HG02588 (cell line): ENCODE data around the gene DCAF12.

Experiments used
- ATAC-seq: cut with Tn5 transposase; IDR thresholded peaks from one replicate; pipeline ENCODE4 v1.9.1; 2021; ENCODE audit warnings: mild to moderate bottlenecking, moderate library complexity; ENCODE audit not compliant: unreplicated experiment

Gene DCAF12

DNA sequence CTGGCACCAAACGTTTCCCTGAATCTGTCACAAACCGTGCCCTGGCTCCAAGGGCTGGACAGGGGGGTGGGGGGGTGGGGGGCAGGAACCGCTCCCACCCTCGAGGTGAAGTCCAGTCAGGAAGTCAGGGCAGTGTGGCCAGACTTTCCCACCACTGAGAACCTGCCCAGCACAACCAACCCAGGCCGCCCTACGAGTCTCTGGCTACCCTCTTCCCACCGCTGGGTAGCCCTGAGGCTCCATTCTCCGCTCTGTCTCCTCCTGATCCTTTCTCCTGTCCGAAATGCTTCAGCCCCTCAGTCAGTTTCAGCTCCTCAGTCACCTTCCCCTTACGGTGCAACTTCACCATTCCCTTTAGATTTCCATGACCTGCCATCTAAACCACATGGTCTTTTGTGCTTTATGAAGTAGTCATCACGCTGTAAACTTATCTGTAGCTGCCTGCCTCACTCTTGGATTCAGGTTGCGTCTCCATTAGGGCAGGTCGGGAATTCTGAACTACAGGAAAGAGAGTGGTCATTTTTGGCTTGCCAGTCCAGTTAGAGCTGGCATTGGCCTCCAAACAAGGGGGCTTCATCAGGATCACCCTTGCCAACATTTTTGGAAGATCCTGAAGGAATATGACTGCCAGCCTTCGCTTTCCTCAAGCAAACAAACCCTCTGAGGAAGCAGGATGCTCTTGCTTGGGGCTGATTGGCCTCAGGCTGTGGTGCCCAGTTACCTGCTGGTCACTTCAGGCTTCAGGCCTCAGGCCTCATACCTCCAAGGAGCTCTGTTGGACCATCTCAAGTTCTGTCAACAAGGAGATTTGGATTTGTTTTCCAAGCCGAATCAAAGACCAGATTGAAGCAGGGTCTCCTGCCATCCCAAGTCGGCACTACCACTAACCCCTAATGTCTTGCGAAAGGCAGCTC lies 794 bp upstream of the DCAF12 start:
- no peak for ATAC-seq

DNA sequence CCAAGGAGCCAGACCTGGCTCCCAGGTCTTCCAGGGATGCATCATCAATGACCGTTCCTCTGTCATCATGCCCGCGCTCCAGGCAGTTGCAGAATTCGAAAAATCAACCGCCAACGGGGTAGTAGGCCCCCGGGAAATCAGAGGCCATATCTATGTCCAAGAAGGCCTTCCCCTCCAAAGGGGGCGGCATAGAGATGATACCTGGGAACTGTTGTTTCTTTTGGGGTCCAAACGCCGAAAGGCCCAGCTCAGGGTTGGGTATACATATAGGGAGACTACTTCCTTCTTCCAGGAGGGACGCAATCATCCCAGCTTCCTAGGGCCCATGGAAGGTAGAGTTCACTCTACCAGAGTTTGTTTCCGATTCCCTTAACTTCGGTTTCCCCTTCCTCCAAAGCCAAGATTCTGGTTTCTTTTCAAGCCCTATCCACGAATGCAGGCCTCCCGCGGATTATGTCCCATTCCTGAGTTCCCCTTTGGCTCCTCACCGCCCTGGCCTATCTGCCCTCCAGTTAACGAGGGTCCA lies 754 bp downstream of the DCAF12 start:
- no peak for ATAC-seq

GRCh38 chr9:34124926-34125325 lies 1.6 kb downstream of the DCAF12 start:
- ATAC-seq: no peak

DNA sequence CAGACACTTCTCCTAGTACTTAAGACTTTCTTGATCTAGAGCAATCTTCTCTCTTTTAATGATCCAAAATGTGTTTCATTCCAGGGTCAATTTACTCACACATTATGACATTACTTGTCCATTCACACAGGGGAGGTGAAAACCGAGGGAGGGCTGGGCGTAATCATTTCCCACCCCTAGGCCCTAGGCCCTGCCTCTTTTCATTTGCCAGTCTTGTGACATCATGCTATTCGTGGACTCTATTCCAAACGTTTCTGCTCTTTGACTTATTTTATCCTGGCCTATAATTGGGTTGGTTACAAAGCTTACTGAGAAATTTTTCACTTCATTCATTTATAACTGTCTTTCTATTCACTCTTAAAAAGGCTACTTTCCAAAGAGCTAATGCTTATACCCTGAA lies 2.4 kb downstream of the DCAF12 start:
- ATAC-seq: no peak

DNA sequence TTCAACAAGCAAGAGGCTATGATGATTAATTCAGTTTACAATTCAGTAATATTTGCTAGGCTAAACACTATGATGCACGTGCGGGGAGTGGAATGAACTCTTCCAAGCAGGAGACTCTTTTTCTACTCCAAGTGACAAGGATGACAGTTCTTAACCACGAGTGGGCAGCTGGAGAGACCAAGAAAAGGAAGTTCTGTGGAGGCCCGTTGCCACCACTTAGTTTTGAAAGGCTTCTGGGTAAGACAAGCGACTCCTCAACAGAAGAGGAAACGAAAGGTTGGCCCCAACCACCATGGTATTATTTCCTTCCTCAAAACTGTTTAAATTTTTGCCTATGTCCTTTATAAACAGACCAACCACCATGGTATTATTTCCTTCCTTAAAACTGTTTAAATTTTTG lies 2.8 kb downstream of the DCAF12 start:
- peak; percentile 36 for ATAC-seq

DNA sequence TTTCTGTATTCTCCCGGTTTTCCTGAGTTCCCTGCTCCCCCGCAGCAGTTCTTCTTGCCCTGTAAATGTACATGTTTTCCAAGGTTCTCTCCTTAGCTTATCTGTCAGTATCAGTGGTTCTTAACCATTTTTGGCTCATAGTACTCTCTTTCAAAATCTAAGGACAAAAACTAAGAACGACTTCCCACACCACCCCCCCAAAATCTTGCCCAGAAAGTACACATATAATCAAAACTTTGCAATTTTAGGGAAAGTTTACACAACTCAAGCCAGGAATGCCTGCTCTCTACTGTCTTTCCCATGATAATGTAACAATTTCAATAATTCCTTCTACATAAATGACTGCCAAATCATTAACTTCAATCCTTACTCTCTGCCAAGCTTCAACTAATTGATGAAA lies 4.5 kb downstream of the DCAF12 start:
- ATAC-seq: no peak

DNA sequence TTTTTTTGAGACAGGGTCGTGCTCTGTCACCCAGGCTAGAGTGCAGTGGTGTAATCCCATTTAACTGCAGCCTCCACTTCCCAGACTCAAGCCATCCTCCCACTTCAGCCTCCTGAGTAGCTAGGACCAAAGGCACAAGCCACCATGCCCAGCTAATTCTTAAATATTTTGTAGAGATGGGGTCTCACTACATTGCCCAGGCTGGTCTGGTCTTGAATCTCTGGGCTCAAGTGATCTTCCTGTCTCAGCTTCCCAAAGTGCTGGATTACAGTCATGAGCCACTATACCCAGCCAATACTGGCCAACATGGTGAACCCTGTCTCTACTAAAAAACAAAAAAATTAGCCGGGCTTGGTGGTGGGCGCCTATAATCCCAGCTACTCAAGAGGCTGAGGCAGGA lies 6.8 kb downstream of the DCAF12 start:
- no peak for ATAC-seq

- no peak for ATAC-seq
Observed at GRCh38 chr9:34114436-34114835, 12.1 kb downstream of the DCAF12 start.

DNA sequence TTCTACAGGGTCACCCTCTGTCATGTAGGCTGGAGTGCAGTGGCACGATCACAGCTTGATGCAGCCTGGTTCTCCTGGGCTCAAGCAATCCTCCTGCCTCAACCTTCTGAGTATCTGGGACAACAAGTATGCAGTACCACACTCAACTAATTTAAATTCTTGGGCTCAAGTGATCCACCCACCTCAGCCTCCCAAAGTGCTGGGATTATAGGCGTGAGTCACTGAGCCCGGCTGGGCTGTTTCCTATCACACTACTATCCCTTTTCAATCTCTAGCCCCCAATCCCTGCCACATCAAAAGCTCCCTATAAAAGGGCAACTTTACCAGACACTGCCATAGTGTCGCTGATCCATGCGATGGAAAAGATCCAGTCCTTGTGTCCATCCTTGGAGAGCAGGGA lies 20.4 kb downstream of the DCAF12 start:
- ATAC-seq: no peak

DNA sequence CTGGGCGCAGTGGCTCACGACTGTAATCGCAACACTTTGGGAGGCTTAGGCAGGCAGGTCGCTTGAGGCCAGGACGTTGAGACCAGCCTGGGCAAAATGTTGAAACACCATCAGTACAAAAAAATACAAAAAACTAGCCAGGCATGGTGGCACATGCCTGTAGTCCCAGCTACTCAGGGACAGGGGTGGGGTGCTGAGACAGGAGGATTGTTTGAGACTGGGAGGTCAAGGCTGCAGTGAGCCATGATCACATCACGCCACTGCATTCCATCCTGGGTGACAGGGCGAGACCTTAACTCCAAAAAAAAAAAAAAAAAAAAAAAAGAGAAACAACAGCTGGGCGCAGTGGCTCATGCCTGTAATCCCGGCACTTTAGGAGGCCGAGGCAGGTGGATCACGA lies 23.7 kb downstream of the DCAF12 start:
- no peak for ATAC-seq

DNA sequence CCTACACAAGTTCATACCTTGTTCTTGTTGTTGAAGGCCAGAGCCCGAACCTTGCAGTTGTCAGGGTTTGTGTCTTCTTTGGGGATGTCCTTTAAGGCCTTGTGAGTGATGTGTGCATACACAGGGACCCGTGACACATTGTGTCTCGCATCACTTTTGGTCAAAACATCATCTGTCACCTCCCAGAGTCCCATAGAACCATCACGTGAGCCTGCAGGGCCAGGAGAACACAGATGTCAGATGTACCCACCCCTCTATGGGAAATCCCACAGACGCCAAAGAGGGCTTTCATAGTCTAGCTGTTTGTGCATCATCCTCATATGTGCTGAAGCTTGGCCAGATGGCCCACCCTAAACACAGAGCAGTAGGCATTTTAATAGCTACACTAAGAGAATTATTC lies 28.2 kb downstream of the DCAF12 start:
- peak; percentile 50 for ATAC-seq

GRCh38 chr9:34097865-34098264 lies 28.6 kb downstream of the DCAF12 start:
- ATAC-seq: peak; percentile 78

DNA sequence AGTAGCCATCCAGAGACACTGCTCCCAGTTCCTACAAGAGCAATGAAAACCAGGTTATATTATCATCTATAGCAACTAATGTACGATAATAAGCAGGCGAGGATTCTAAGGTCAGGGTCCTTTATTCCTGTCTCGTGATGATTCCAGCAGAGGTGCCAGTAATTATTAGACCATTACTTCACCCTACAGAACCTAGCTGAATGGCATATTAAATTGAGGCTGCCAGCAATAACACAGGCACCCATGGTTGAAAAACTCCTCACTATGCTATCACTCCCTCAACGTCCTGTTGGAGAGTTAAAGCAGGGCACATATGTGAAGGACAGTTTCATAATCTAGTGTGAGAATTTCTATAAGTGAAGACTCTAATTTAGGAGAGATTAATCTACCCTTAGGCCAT lies 29.7 kb downstream of the DCAF12 start:
- ATAC-seq: no peak

DNA sequence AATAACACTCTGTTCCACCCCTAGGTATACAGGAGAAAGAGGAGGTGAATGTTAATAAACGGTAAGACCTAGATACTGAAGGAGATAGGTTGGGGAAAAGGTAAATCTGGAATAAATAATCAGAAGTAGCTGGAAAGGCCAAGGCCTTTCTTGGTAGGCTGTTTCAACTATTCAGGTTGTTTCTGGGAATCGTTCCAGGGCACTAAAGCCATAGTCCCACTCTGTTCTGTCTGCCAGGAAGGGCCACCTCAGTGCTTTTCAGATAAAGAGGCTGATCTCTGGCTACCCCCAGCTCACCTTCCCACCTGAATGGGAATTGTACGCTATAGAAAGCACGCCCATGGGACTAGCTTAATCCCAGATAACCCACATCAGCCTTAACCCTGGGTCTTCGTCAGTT lies 32.9 kb downstream of the DCAF12 start:
- ATAC-seq: no peak

DNA sequence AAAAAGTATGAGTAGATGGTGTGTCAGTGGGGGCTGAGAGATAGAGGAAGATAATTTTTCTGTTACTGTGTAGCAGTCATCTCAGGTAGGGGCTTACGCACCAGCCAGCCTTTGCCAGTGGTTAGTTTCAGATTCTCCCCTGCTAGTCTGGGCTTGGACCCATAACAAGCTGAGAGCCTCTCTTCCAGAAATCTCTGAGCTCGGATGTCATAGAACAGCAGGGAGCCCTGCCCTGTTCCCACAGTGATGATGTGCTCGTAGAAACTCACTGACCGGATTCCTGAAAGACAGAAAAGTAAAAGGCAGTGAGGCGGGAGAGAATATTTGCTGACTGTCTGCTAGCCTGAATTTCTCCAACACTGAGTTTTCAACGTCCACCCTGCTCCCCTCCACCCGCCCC lies 37.2 kb downstream of the DCAF12 start:
- no peak for ATAC-seq

- no peak for ATAC-seq
Observed at GRCh38 chr9:34087370-34087769, 39.1 kb downstream of the DCAF12 start.

GRCh38 chr9:34086864-34087263 lies 39.6 kb downstream of the DCAF12 start:
- no peak for ATAC-seq

DNA sequence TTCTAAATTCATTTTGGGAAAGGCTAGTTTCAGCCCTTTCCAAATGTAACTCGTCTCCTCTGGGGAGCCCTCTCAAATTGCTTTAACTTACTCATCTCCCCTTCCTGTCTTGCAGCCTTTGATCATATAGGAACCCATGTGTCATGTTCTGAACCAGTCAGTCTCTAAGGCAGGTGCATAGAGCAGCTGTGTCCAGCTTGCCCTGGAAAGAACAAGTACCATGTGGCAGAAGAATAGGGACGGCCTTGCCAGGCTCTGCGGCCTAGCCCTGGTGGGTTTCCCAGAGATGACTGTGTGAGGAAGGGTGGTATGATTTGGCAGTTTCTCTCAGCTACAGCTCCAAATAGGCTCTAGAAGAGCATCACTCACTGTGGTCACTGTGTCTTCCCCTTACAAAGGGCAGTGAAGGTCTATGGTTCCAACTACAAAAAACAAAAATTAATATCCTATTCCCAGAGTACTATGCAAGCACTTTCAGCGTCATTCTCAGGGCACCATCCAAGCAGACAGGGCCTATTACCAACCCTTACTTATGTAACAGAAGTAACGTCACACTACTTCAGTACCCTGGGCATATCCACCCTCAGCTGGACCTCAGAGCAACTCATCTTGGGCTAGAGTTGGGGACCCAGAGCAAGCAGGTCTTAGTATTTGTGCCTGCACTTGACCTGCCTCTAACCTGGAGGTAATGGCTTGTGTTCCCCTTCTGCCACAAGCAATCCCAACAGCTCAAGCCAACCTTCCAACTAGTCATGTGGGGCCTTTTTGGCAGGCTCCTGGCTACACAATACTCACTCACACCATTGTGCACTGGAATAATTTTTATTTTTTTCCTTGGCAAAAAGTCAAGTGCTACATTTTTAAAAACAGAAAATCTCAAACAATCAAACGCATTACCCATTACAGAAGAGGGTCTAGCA lies 40.7 kb downstream of the DCAF12 start:
- ATAC-seq: no peak

- ATAC-seq: no peak
Observed at GRCh38 chr9:34084562-34084961, 41.9 kb downstream of the DCAF12 start.

GRCh38 chr9:34079181-34079580 lies 47.3 kb downstream of the DCAF12 start:
- no peak for ATAC-seq

DNA sequence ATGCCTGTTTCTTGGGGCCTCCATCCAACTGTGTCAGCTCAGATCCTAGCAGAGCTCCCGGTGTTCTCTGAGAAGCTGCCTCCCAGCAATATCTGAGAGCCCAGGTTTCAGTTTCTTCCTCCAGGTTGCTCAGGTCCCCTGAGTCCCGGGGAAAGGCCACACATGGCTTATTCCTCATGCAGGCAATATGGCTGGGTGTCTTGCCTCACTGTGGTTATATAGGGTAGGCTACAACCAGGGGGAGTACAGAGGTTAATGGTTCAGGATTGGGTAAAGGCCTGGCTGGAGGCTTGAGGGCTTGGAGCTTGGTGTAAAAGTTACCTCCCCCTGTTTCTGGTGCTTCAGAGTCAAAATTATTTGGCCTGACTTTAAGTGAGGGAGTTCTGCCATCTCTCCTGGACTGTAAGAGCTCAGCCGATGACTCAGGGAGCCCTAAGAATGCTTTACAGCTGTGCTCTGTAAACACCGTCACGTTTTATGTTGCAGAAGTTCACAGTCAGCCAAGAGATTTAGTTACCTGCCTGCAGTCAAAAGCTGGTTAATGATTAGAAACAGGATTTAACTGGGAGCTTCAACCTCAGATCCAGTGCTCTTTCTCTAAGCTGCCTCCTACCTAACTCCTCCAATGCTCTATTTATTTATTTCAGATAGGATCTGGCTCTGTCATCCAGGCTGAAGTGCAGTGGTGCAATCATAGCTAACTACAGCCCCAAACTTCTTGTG lies 53.5 kb downstream of the DCAF12 start:
- no peak for ATAC-seq
